OCI-LY1 (cell line): Measurements from ENCODE around the gene MESD.

Experiments used
- H2AFZ ChIP-seq: fragments of 200-600 bp; sonication (generic), shearing (Covaris generic); 2 replicates; pipeline ENCODE4 v1.6.0; 2014; ENCODE audit warnings: antibody characterized with exemption, mild to moderate bottlenecking, low read length
- H3F3A ChIP-seq: fragments of 200-600 bp; sonication (generic), shearing (Covaris generic); 2 replicates; pipeline ENCODE4 v1.6.0; 2014; ENCODE audit warnings: mild to moderate bottlenecking, antibody characterized with exemption, low read length, moderate library complexity; ENCODE audit not compliant: insufficient read depth
- H3K27ac ChIP-seq: fragments of 200-600 bp; sonication (generic); 2 replicates; pipeline ENCODE4 v1.5.1; 2014; ENCODE audit warnings: low read length, mixed run types, mild to moderate bottlenecking, low read depth; ENCODE audit not compliant: poor library complexity, severe bottlenecking
- H3K27me3 ChIP-seq: fragments of 200-600 bp; sonication (generic); 2 replicates; pipeline ENCODE4 v1.6.0; 2014; ENCODE audit warnings: antibody characterized with exemption, mild to moderate bottlenecking, low read length, moderate library complexity; ENCODE audit not compliant: insufficient read depth
- H3K36me3 ChIP-seq: fragments of 200-600 bp; sonication (generic); 2 replicates; pipeline ENCODE4 v1.6.1; 2014; ENCODE audit warnings: mild to moderate bottlenecking, antibody characterized with exemption, low read length, moderate library complexity, mixed read lengths; ENCODE audit not compliant: insufficient read depth
- H3K4me1 ChIP-seq: fragments of 200-600 bp; sonication (generic); 2 replicates; pipeline ENCODE4 v1.5.1; 2014; ENCODE audit warnings: mild to moderate bottlenecking, low read length, moderate library complexity; ENCODE audit not compliant: insufficient read depth, severe bottlenecking
- H3K4me2 ChIP-seq: fragments of 200-600 bp; sonication (generic), shearing (Covaris generic); 2 replicates; pipeline ENCODE4 v1.6.1; 2014; ENCODE audit warnings: low read length
- H3K4me3 ChIP-seq: fragments of 200-600 bp; sonication (generic); 2 replicates; pipeline ENCODE4 v1.5.1; 2014; ENCODE audit warnings: low read length, low read depth, mild to moderate bottlenecking, mixed read lengths; ENCODE audit not compliant: poor library complexity, severe bottlenecking
- H3K79me2 ChIP-seq: fragments of 200-600 bp; shearing (Covaris generic); 2 replicates; pipeline ENCODE4 v1.6.1; 2016; ENCODE audit warnings: mixed run types, low read length, mixed read lengths; ENCODE audit not compliant: insufficient read depth
- H3K9ac ChIP-seq: fragments of 200-600 bp; sonication (generic), shearing (Covaris generic); 2 replicates; pipeline ENCODE4 v1.6.1; 2014; ENCODE audit warnings: mild to moderate bottlenecking, low read length, mixed read lengths
- H3K9me2 ChIP-seq: fragments of 200-600 bp; sonication (generic), shearing (Covaris generic); 2 replicates; pipeline ENCODE4 v1.6.1; 2014; ENCODE audit warnings: low read depth, mild to moderate bottlenecking, low read length, mixed read lengths
- H3K9me3 ChIP-seq: fragments of 200-600 bp; shearing (Covaris generic); 2 replicates; pipeline ENCODE4 v1.6.1; 2014; ENCODE audit warnings: low read length, mixed read lengths
- H4K20me1 ChIP-seq: fragments of 200-600 bp; sonication (generic), shearing (Covaris generic); 2 replicates; pipeline ENCODE4 v1.6.0; 2016; ENCODE audit warnings: mild to moderate bottlenecking, low read length; ENCODE audit not compliant: insufficient read depth
- EZH2 ChIP-seq: fragments of 200-600 bp; sonication (generic), shearing (Covaris generic); IDR thresholded peaks from 2 replicates; pipeline ENCODE4 v1.8.0; 2017; ENCODE audit warnings: borderline replicate concordance, mixed run types, mild to moderate bottlenecking, antibody characterized with exemption, low read length, moderate library complexity, mixed read lengths
- TF ChIP-seq, protein P1 (sequence below): fragments of 200-600 bp; sonication (generic), shearing (Covaris generic); IDR thresholded peaks from 2 replicates; pipeline ENCODE4 v1.5.1; 2017; ENCODE audit warnings: mild to moderate bottlenecking, antibody characterized with exemption, low read length, moderate library complexity, mixed read lengths

Gene MESD

DNA sequence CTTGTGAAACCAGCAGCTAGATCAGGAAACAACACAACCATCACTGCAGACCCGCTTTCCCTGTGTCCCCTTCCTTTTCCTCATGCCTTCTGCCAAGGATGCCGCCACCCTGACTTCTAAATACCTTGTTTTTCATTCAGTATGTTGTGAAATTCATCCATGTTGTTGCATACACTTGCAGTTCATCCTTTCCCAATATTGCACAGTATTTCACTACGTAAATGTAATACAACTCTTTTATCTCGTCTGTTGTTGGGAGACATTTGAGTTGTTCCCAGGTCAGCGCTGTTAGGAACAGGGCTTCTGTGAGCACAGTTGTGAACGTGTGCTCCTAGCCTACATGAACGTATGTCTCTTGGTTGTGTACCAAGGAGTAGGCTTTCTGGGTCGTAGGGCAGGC is 35.3 kb upstream of the MESD start:
- no peaks in the 10 kb centered on the region for H4K20me1 ChIP-seq
- H3K9me3 ChIP-seq, result no peaks in the 10 kb centered on the region
- H3K4me3 ChIP-seq, result no peak overlapping the region
- H3K4me2 ChIP-seq, result no peak overlapping the region
- no peak overlapping the region for H2AFZ ChIP-seq
- H3K4me1 ChIP-seq, result no peaks in the 10 kb centered on the region
- H3K79me2 ChIP-seq, result no peaks in the 10 kb centered on the region
- no peak overlapping the region for H3K9ac ChIP-seq
- no peaks in the 10 kb centered on the region for H3K9me2 ChIP-seq
- no peak overlapping the region for H3K27ac ChIP-seq
- TF ChIP-seq EZH2, result no peak
- TF ChIP-seq, protein P1, sequence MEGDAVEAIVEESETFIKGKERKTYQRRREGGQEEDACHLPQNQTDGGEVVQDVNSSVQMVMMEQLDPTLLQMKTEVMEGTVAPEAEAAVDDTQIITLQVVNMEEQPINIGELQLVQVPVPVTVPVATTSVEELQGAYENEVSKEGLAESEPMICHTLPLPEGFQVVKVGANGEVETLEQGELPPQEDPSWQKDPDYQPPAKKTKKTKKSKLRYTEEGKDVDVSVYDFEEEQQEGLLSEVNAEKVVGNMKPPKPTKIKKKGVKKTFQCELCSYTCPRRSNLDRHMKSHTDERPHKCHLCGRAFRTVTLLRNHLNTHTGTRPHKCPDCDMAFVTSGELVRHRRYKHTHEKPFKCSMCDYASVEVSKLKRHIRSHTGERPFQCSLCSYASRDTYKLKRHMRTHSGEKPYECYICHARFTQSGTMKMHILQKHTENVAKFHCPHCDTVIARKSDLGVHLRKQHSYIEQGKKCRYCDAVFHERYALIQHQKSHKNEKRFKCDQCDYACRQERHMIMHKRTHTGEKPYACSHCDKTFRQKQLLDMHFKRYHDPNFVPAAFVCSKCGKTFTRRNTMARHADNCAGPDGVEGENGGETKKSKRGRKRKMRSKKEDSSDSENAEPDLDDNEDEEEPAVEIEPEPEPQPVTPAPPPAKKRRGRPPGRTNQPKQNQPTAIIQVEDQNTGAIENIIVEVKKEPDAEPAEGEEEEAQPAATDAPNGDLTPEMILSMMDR, result no peak
- no peaks in the 10 kb centered on the region for H3K36me3 ChIP-seq
- H3F3A ChIP-seq, result no peaks in the 10 kb centered on the region
- 0 out of 2 replicates have a peak, but pooled peaks cover 7% of the 10 kb centered on the region for H3K27me3 ChIP-seq

DNA sequence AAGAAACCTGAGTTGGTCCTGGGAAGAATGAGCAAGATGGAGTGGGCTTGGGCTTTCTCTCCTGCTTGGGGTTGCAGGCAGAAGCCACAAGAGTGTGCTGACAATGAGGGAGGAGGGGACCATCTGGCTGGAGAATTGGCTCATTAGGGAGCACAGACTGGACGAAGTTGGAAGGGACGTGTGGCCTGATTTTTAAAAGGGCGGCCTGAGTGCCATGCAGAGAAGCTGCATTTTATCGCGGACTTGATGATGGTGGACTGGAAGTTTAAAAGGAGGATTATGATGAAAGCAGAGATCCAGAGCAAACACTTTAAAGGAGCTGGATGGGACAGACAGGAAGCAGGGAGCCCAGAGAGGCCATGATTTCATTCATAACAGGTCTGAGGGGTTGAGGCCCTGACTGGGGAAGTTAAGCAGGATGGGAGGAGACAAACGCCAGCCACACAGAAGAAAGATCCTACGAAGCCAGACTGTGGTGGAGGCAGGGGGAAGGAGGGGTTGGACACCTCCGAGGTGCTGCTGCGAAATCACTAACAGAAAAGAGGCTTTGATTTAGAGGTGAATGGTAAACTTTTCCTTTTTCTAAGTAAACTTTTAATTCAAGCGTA is 34.8 kb upstream of the MESD start:
- Histone ChIP-seq H3K27me3 (0 out of 2 replicates have a peak, but pooled peaks cover 7% of the 10 kb centered on the region), H2AFZ (no peak overlapping the region), H3K27ac (no peak overlapping the region), H3K9me2 (no peaks in the 10 kb centered on the region), H4K20me1 (no peaks in the 10 kb centered on the region), H3K9ac (no peak overlapping the region), H3K4me1 (no peaks in the 10 kb centered on the region), H3K36me3 (no peaks in the 10 kb centered on the region), H3K4me3 (no peak overlapping the region), H3K4me2 (no peak overlapping the region), H3F3A (no peaks in the 10 kb centered on the region), H3K9me3 (no peaks in the 10 kb centered on the region), H3K79me2 (no peaks in the 10 kb centered on the region)
- TF ChIP-seq, protein P1, result no peak
- no peak for TF ChIP-seq EZH2

GRCh38 chr15:81023483-81024264 is 34.1 kb upstream of the MESD start:
- H3K4me3 ChIP-seq, result no peak overlapping the region
- H2AFZ ChIP-seq, result no peak overlapping the region
- no peaks in the 10 kb centered on the region for H3K4me1 ChIP-seq
- H3K9me3 ChIP-seq, result no peaks in the 10 kb centered on the region
- no peaks in the 10 kb centered on the region for H3K79me2 ChIP-seq
- no peak for TF ChIP-seq EZH2
- TF ChIP-seq, protein P1, result no peak
- no peaks in the 10 kb centered on the region for H3K9me2 ChIP-seq
- 0 out of 2 replicates have a peak, but pooled peaks cover 7% of the 10 kb centered on the region for H3K27me3 ChIP-seq
- H3K9ac ChIP-seq, result no peak overlapping the region
- H4K20me1 ChIP-seq, result no peaks in the 10 kb centered on the region
- H3K36me3 ChIP-seq, result no peaks in the 10 kb centered on the region
- H3F3A ChIP-seq, result no peaks in the 10 kb centered on the region
- H3K27ac ChIP-seq, result no peak overlapping the region
- peak overlapping the region; percentile 38; the same call in 1 of the 2 replicates for H3K4me2 ChIP-seq
